ENCODE data around the gene NEK2. TPM values are rescaled to one million over a fixed set of nuclear protein-coding genes. Genes with fewer than 3 reads are reported as not detected.

Gene NEK2
- total and polyA plus RNA-seq, 8 donors: 0.05 to 0.55 (median 0.24) TPM; not detected in 2

- no peaks in the 10 kb centered on the region for H3K27me3 ChIP-seq
- H3K4me1 ChIP-seq: no peaks in the 10 kb centered on the region
- H3K27ac ChIP-seq: no peak overlapping the region
- H3K4me3 ChIP-seq: no peak overlapping the region
- no peaks in the 10 kb centered on the region for H3K9me3 ChIP-seq
- intact Hi-C loops (cut with DNase I): no loop called here
- 86 to 87% methylated on average over 5 of the region's 5 CpGs for WGBS, 2 donors
- DNase-seq: no peak
- no peak for FAIRE-seq
- no peaks in the 10 kb centered on the region for H3K36me3 ChIP-seq
- no peak for TF ChIP-seq CTCF (IDR thresholded peaks at IDR 0.05)
- no peak for ATAC-seq
These were observed 55.3 kb downstream of the NEK2 start for GRCh38 chr1:211620097-211620496.

GRCh38 chr1:211619033-211619996 is 56.1 kb downstream of the NEK2 start:
- intact Hi-C loops (cut with DNase I): no loop called here
- Histone ChIP-seq H3K36me3 (no peaks in the 10 kb centered on the region), H3K4me1 (no peaks in the 10 kb centered on the region), H3K27ac (no peak overlapping the region), H3K9me3 (no peaks in the 10 kb centered on the region), H3K4me3 (no peak overlapping the region), H3K27me3 (no peaks in the 10 kb centered on the region)
- ATAC-seq: no peak
- FAIRE-seq: no peak
- TF ChIP-seq CTCF (IDR thresholded peaks at IDR 0.05): no peak
- 77 to 78% methylated on average over 8 of the region's 8 CpGs for WGBS, 2 donors
- no peak for DNase-seq

GRCh38 chr1:211616965-211617297 is 58.5 kb downstream of the NEK2 start:
- Histone ChIP-seq H3K27ac (no peak overlapping the region), H3K9me3 (no peaks in the 10 kb centered on the region), H3K4me1 (no peaks in the 10 kb centered on the region), H3K36me3 (no peaks in the 10 kb centered on the region), H3K4me3 (no peak overlapping the region), H3K27me3 (no peaks in the 10 kb centered on the region)
- no peak for ATAC-seq
- no peak for FAIRE-seq
- WGBS, 2 donors: 92 to 96% methylated on average over 5 of the region's 5 CpGs
- no peak for DNase-seq
- intact Hi-C loops (cut with DNase I): no loop called here
- TF ChIP-seq CTCF (IDR thresholded peaks at IDR 0.05): no peak

GRCh38 chr1:211616231-211616964 is 59.0 kb downstream of the NEK2 start:
- ATAC-seq (peak in 2 of 4 donors; percentile 32 to 51), FAIRE-seq (no peak), DNase-seq (peak in 2 of 6 donors; percentile 45 to 71)
- 81 to 84% methylated on average over 13 of the region's 13 CpGs for WGBS, 2 donors
- H3K9me3 ChIP-seq: no peaks in the 10 kb centered on the region
- no peak overlapping the region for H3K27ac ChIP-seq
- H3K36me3 ChIP-seq: no peaks in the 10 kb centered on the region
- no peak for TF ChIP-seq CTCF (IDR thresholded peaks at IDR 0.05)
- no peak overlapping the region for H3K4me3 ChIP-seq
- no peaks in the 10 kb centered on the region for H3K27me3 ChIP-seq
- intact Hi-C loops (cut with DNase I): no loop called here
- H3K4me1 ChIP-seq: no peaks in the 10 kb centered on the region
